HepG2 (cell line): ENCODE measurements around the gene CD79A. TPM values are rescaled to one million over a fixed set of nuclear protein-coding genes. Genes with fewer than 3 reads are reported as not detected.

Experiments
- CENPT ChIP-seq: sonication (generic); formaldehyde crosslinking; IDR thresholded peaks from 2 replicates; pipeline ENCODE4 v1.8.0; 2022; ENCODE audit warnings: low read depth, mild to moderate bottlenecking, moderate library complexity, missing genetic modification reagents
- FOSL2 ChIP-seq: sonication (generic); formaldehyde crosslinking; IDR thresholded peaks from 2 replicates; pipeline ENCODE4 v1.4.0; 2020; ENCODE audit warnings: missing genetic modification reagents
- GABPA ChIP-seq, 2 experiments: IDR thresholded peaks; 2 replicates each; pipeline ENCODE4 v1.6.1; 2011 to 2016; ENCODE audit warnings: low read depth in 2 of 2, low read length in 1 of 2, missing biosample characterization in 1 of 2, missing genetic modification characterization in 1 of 2
- GATAD2A ChIP-seq: IDR thresholded peaks from 2 replicates; pipeline ENCODE4 v1.6.1; 2016
- HBP1 ChIP-seq: IDR thresholded peaks from 2 replicates; pipeline ENCODE4 v1.6.1; 2016; ENCODE audit warnings: low read depth, control low read depth
- KDM3A ChIP-seq: IDR thresholded peaks from 2 replicates; pipeline ENCODE4 v1.6.1; 2018; ENCODE audit warnings: low read depth, missing compliant biosample characterization
- MEIS2 ChIP-seq: sonication (generic); formaldehyde crosslinking; IDR thresholded peaks from 2 replicates; pipeline ENCODE4 v1.9.0; 2021; ENCODE audit warnings: mild to moderate bottlenecking, missing genetic modification reagents
- NFE2 ChIP-seq: sonication (generic); formaldehyde crosslinking; IDR thresholded peaks from 2 replicates; pipeline ENCODE4 v1.4.0; 2020; ENCODE audit warnings: missing genetic modification reagents
- NFE2L2 ChIP-seq: fragments of 150-350 bp; IDR thresholded peaks from 2 replicates; pipeline ENCODE4 v1.6.1; 2014; ENCODE audit warnings: low read length
- PAX8 ChIP-seq: sonication (generic); formaldehyde crosslinking; IDR thresholded peaks from 2 replicates; pipeline ENCODE4 v1.8.0; 2022; ENCODE audit warnings: mild to moderate bottlenecking, missing genetic modification reagents, borderline replicate concordance
- POLR2G ChIP-seq: fragments of 200-400 bp; formaldehyde crosslinking; IDR thresholded peaks from 2 replicates; pipeline ENCODE4 v1.6.1; 2018; ENCODE audit warnings: mild to moderate bottlenecking, low read depth, low read length, moderate library complexity
- RARG ChIP-seq: sonication (generic); formaldehyde crosslinking; IDR thresholded peaks from 2 replicates; pipeline ENCODE4 v1.4.0; 2020; ENCODE audit warnings: low read depth, mild to moderate bottlenecking, missing genetic modification reagents
- RBFOX2 ChIP-seq: fragments of 200-400 bp; formaldehyde crosslinking; IDR thresholded peaks from 2 replicates; pipeline ENCODE4 v1.6.1; 2017; ENCODE audit warnings: low read depth, mild to moderate bottlenecking, low read length
- SMYD3 ChIP-seq: sonication (generic); formaldehyde crosslinking; IDR thresholded peaks from 2 replicates; pipeline ENCODE4 v1.8.1; 2023; ENCODE audit warnings: mild to moderate bottlenecking, missing genetic modification reagents
- STAG1 ChIP-seq: sonication (generic); formaldehyde crosslinking; IDR thresholded peaks from 2 replicates; pipeline ENCODE4 v1.4.0; 2020; ENCODE audit warnings: missing genetic modification reagents
- TAF15 ChIP-seq: fragments of 200-400 bp; formaldehyde crosslinking; IDR thresholded peaks from one replicate; pipeline ENCODE4 v1.6.1; 2018; ENCODE audit warnings: mild to moderate bottlenecking, low read depth, low read length; ENCODE audit not compliant: poor library complexity, severe bottlenecking
- TEAD2 ChIP-seq: sonication (generic); formaldehyde crosslinking; IDR thresholded peaks from 2 replicates; pipeline ENCODE4 v1.9.0; 2021; ENCODE audit warnings: missing genetic modification reagents
- UBTF ChIP-seq: sonication (generic); formaldehyde crosslinking; IDR thresholded peaks from 2 replicates; pipeline ENCODE4 v1.4.0; 2020; ENCODE audit warnings: mild to moderate bottlenecking, missing genetic modification reagents
- ZNF44 ChIP-seq: sonication (generic); formaldehyde crosslinking; IDR thresholded peaks from 2 replicates; pipeline ENCODE4 v1.5.1; 2020; ENCODE audit warnings: mild to moderate bottlenecking, missing genetic modification reagents
- ZNF574 ChIP-seq: sonication (generic); formaldehyde crosslinking; IDR thresholded peaks from 2 replicates; pipeline ENCODE4 v1.4.0; 2020; ENCODE audit warnings: missing genetic modification reagents
- ZNF703 ChIP-seq: sonication (generic); formaldehyde crosslinking; IDR thresholded peaks from 2 replicates; pipeline ENCODE4 v1.5.1; 2020; ENCODE audit warnings: missing genetic modification reagents, mild to moderate bottlenecking, moderate library complexity, borderline replicate concordance
- ZNF713 ChIP-seq: sonication (generic); formaldehyde crosslinking; IDR thresholded peaks from 2 replicates; pipeline ENCODE4 v1.4.0; 2020; ENCODE audit warnings: mild to moderate bottlenecking, missing genetic modification reagents
- ZNF773 ChIP-seq: sonication (generic); formaldehyde crosslinking; IDR thresholded peaks from 2 replicates; pipeline ENCODE4 v1.4.0; 2020; ENCODE audit warnings: missing genetic modification reagents, borderline replicate concordance
- ZNF788 ChIP-seq: sonication (generic); formaldehyde crosslinking; IDR thresholded peaks from 2 replicates; pipeline ENCODE4 v1.5.0; 2020; ENCODE audit warnings: mild to moderate bottlenecking, missing genetic modification reagents, borderline replicate concordance
- polyA plus RNA-seq, 8 experiments: library from polyadenylated mRNA; depleted of rRNA in 3 of 8; stranded (reverse) in 7 of 8; unstranded in 1 of 8; fragments of >200 nt; fragmentation: Illumina TruSeq in 4 of 8; extraction: Trizol in 4 of 8; gene quantifications; 2 replicates each; pipeline versions ENCODE4 v1.2.1 to v1.2.3, GENCODE V29; 2011 to 2016; ENCODE audit warnings: low read depth in 4 of 8, missing spikeins in 1 of 8, mixed read lengths in 1 of 8; ENCODE audit not compliant: insufficient read depth in 1 of 8
- total RNA-seq, 5 experiments: library from RNA; depleted of rRNA; stranded (reverse); fragments of >200 nt; fragmentation: Illumina TruSeq; extraction: Trizol; gene quantifications; 2 replicates each; pipeline ENCODE4 v1.2.3, GENCODE V29; 2016; ENCODE audit warnings: low read depth in 1 of 5

The CD79A gene
- total and polyA plus RNA-seq, 2 of the 13 experiments (the other 11 are each of a cell fraction or from before 2014, with no cell fraction given), result 0.24 to 0.33 TPM

- TF ChIP-seq GABPA (IDR thresholded peaks at IDR 0.05; ENCODE audit: low read depth, low read length), result peak; percentile 67
- 0 out of 2 replicates have a peak, but pooled peaks have one; percentile 32 for TF ChIP-seq GABPA (CRISPR knock-in tag; IDR thresholded peaks at IDR 0.05; ENCODE audit: low read depth)
- no peak for TF ChIP-seq TEAD2 (CRISPR knock-in tag)
- TF ChIP-seq HBP1 (CRISPR knock-in tag), result no peak
- TF ChIP-seq ZNF788 (CRISPR knock-in tag), result no peak; the same call in 1 of the 2 replicates
- TF ChIP-seq ZNF44, result no peak
- no peak for TF ChIP-seq ZNF713 (CRISPR knock-in tag)
- 0 out of 2 replicates have a peak, but pooled peaks have one; percentile 47 for TF ChIP-seq POLR2G
- TF ChIP-seq ZNF773, result no peak
- no peak for TF ChIP-seq FOSL2
- TF ChIP-seq KDM3A (CRISPR knock-in tag), result 0 out of 2 replicates have a peak, but pooled peaks have one; percentile 26
- no peak for TF ChIP-seq CENPT (CRISPR knock-in tag)
- TF ChIP-seq STAG1 (CRISPR knock-in tag), result no peak
- no peak for TF ChIP-seq NFE2 (CRISPR knock-in tag)
- TF ChIP-seq RARG, result no peak
- peak; percentile 73 for TF ChIP-seq RBFOX2
- no peak for TF ChIP-seq PAX8
- peak; percentile 63; the same call in 1 of the 2 replicates for TF ChIP-seq MEIS2 (CRISPR knock-in tag)
- no peak for TF ChIP-seq NFE2L2
- TF ChIP-seq UBTF (CRISPR knock-in tag), result peak; percentile 61; the same call in 1 of the 2 replicates
- TF ChIP-seq ZNF574 (CRISPR knock-in tag), result peak; percentile 95
- no peak for TF ChIP-seq GATAD2A
- no peak for TF ChIP-seq SMYD3
- no peak for TF ChIP-seq TAF15
- TF ChIP-seq ZNF703, result no peak
These were observed 5.7 kb downstream of the CD79A start, which contains the start of gene ARHGEF1 (continued) for GRCh38 chr19:41882568-41883462.
